C4-2B (cell line): Measurements from ENCODE around the gene SNX25.

Experiments
- H3K27ac ChIP-seq: fragments of 450-650 bp; 2 replicates; pipeline ENCODE4 v1.5.1; 2017
- ZFX ChIP-seq: fragments of 450-650 bp; IDR thresholded peaks from 2 replicates; pipeline ENCODE4 v1.6.1; 2017
- TF ChIP-seq, protein P1 (sequence below): fragments of 450-650 bp; conservative IDR thresholded peaks from 2 replicates; pipeline ENCODE4 v1.5.1; 2017; ENCODE audit warnings: mild to moderate bottlenecking

Gene SNX25

DNA sequence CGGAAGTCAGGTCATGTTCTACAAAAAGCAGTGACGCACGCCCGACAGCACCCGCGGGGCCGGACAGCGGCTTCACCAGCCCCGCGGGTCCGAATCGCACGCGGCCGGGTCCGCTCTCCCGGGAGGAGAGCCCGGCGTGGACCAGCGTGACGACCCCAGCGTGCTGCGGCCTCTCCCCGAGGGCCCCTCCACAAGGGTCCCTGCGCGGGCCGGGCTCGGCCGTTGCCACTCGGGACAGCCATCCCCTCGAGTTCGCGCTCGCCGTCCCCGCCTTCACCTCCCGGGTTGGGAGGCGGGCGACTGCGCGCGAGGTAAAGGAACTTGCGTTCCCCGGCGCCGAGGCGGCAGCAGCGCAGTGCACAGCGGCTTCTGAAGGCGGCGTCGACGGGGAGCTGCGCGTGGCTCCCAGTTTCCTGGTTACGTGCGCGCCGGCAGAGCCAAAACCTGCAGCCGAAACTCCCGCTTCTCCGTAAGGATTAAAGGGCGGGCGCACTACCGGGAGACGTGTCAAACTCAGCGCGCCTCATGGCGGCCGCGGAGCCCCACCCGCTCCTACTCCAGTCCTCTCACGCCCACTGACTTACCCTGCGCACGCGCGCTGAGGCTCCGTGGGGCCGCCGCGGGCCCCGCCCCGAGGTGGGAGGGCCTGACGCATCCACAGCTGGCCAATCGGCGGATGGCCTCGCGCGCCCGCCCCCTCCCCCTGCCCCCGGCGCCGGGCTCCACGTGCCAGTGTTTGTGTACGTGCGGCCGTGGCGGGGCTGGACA is 186.7 kb downstream of the SNX25 start:
- H3K27ac ChIP-seq = peak overlapping the region; percentile 96
- TF ChIP-seq, protein P1, sequence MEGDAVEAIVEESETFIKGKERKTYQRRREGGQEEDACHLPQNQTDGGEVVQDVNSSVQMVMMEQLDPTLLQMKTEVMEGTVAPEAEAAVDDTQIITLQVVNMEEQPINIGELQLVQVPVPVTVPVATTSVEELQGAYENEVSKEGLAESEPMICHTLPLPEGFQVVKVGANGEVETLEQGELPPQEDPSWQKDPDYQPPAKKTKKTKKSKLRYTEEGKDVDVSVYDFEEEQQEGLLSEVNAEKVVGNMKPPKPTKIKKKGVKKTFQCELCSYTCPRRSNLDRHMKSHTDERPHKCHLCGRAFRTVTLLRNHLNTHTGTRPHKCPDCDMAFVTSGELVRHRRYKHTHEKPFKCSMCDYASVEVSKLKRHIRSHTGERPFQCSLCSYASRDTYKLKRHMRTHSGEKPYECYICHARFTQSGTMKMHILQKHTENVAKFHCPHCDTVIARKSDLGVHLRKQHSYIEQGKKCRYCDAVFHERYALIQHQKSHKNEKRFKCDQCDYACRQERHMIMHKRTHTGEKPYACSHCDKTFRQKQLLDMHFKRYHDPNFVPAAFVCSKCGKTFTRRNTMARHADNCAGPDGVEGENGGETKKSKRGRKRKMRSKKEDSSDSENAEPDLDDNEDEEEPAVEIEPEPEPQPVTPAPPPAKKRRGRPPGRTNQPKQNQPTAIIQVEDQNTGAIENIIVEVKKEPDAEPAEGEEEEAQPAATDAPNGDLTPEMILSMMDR = no peak
- TF ChIP-seq ZFX = no peak

DNA sequence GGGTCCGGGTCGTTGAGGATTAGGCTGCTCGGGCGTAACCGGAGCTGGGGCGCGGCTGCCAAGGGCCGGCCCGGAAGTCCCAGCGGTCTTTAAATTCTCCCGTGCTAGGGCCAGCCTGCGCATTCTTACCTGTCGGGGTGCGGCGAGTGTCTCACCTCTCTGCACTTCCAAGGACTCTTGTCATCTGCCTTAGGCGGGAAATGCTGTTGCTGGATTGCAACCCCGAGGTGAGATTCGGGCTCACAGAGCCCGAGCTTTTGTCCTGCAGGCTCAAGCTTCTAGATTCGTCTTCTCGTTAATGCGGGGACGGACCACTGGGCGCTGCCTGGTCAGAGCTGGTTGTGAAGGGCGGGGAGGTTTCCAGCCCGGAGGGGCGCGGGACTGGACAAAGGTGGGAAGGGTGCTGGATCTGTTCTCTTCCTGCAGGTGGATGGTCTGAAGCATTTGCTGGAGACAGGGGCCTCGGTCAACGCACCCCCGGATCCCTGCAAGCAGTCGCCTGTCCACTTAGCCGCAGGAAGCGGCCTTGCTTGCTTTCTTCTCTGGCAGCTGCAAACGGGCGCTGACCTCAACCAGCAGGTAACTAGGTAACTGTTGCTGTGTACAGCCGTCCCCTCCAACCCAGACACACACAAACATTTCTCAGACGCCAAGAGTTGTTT is 187.5 kb downstream of the SNX25 start, which contains the start of gene ANKRD37:
Gene ANKRD37 (plus strand): TSS at position 118 of the 662 bp plus-strand sequence. CDS start 83 bp downstream, at position 201.
- peak within 1 kb of the TSS; percentile 96 for H3K27ac ChIP-seq
- TF ChIP-seq, protein P1 = no peak
- no peak for TF ChIP-seq ZFX

DNA sequence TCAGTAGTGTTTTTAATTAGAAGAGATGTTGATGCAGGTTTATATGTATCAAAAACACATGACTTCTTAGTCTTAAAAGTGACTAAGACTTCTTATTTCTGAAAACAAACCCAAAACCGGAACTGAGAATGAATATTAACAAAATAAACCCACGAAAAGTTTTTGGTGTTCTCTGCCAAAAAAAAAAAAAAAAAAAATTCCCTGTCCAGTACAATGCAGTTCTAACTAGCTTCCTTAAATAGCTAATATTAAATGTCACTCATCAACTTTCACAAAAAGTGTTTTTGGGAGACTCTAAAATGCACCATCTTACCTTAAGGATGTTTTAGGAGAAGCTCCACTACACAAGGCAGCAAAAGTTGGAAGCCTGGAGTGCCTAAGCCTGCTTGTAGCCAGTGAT is 189.2 kb downstream of the SNX25 start:
- TF ChIP-seq, protein P1 = no peak
- no peak for TF ChIP-seq ZFX
- no peak overlapping the region for H3K27ac ChIP-seq

DNA sequence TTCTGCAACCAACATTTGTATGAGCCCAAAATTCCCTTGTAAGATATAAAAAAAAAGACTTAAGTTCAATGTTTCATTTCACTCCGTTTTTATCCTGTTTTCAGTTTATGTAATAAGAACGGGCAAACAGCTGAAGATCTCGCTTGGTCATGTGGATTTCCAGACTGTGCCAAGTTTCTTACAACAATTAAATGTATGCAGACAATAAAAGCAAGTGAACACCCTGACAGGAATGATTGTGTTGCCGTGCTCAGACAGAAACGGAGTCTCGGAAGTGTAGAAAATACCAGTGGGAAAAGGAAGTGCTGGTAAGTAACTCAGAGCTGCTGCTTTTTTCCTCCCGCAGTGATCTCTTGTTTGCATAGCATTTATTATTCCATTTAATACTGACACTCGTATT is 190.1 kb downstream of the SNX25 start:
- no peak overlapping the region for H3K27ac ChIP-seq
- TF ChIP-seq ZFX = no peak
- TF ChIP-seq, protein P1 = no peak

DNA sequence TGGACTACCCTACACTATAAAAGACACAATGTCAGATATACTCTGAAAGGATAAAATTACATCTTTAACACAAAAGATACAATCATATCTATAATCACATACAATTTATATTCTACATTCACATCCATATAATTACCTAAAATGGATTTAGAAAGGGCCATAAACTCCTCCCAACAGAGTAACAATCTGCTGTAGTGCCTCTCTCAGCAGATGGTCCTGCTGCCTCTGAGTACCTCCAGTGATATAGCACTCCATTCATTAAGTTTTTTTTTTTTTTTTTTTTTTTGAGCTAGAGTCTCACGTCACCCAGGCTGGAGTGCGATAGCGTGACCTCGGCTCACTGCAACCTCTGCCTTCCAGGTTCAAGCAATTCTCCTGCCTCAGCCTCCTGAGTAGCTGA is 194.6 kb downstream of the SNX25 start:
- H3K27ac ChIP-seq = no peak overlapping the region
- no peak for TF ChIP-seq ZFX
- TF ChIP-seq, protein P1 = no peak

DNA sequence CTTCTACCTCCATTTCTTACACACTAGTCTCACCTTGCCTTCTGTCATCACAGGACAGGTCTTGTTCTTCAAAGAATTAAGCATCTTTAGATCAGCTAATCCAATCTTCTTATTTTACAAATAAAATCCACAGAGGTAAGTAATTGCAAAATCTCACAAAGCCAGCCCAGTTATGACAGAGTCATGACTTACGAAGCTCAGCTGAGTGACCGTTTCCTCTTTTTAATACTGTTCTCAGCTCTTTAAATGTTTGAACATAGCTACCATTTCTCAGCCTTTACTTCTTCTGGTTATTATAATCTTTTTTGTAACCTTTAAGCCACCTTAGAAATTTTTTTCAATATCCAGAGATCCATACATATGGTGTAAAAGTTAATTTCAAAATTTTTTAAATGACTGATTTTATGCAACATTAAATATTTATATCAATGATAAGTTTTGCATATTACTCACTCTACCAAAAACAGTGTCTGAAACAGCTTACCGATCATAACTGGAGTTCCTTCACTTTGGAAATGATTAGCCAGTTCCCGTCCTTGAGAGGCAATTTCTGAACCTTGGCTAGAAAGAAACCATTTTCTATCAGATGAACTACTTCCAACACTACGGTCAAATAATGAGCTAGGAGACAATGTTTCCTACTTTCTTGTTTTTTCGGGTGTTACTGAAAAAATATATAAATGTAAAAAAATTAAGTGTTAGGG is 196.1 kb downstream of the SNX25 start:
- no peak overlapping the region for H3K27ac ChIP-seq
- TF ChIP-seq ZFX = no peak
- TF ChIP-seq, protein P1 = no peak

DNA sequence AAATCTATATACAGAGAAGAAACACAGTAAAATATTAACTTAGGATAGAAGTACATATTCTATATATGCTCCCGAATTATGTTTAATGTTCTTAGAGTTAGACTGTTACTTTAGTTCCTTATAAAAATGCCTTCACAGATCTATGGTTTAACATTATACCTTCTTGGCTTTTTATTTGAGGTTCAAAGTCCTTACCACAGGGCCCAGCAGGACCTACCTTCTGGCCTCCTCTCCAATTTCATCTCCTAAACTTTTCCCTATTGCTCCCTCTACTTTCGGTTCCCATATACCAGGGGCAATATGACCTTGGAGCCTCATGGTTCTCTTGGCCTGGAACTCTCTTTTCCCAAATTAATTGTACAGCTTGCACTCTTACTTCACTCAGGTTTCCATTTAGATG is 199.0 kb downstream of the SNX25 start:
- H3K27ac ChIP-seq = no peak overlapping the region
- TF ChIP-seq ZFX = no peak
- TF ChIP-seq, protein P1 = no peak
